Thyroid gland (tissue), 4 donors: ENCODE measurements around the gene TMEM26. TPM values are rescaled to one million over a fixed set of nuclear protein-coding genes. Genes with fewer than 3 reads are reported as not detected.

Experiments
- DNase-seq, 2 donors: peaks; one replicate each; pipeline ENCODE4 v3.0.0-alpha.2; 2019
- H3K27ac ChIP-seq, 3 donors: fragments of 200-600 bp; sonication (generic); 1 replicate in 2 of 3; 2 replicates in 1 of 3; pipeline ENCODE4 v1.5.1; 2016 to 2019; ENCODE audit warnings: mild to moderate bottlenecking in 1 of 3, moderate library complexity in 1 of 3
- H3K27me3 ChIP-seq: fragments of 200-600 bp; sonication (generic); one replicate; pipeline ENCODE4 v1.5.1; 2019
- H3K36me3 ChIP-seq, 2 donors: fragments of 200-600 bp; sonication (generic); one replicate each; pipeline ENCODE4 v1.5.1; 2016 to 2019
- H3K4me1 ChIP-seq, 2 donors: fragments of 200-600 bp; sonication (generic); one replicate each; pipeline ENCODE4 v1.5.1; 2017 to 2019
- H3K4me3 ChIP-seq, 3 donors: fragments of 200-600 bp; sonication (generic); replicated peaks in 1 of 3; 1 replicate in 2 of 3; 2 replicates in 1 of 3; pipeline ENCODE4 v1.5.1; 2016; ENCODE audit warnings: mild to moderate bottlenecking in 1 of 3
- H3K9me3 ChIP-seq: fragments of 200-600 bp; sonication (generic); one replicate; pipeline ENCODE4 v1.5.1; 2017
- CTCF ChIP-seq, 6 experiments: fragments of 200-600 bp in 3 of 6; fragments of 450-650 bp in 3 of 6; sonication (generic) in 3 of 6; IDR thresholded peaks; one replicate each; pipeline ENCODE4 v1.5.1; 2016 to 2019; ENCODE audit warnings: antibody characterized with exemption in 6 of 6, mild to moderate bottlenecking in 2 of 6, inconsistent platforms in 1 of 6, moderate library complexity in 1 of 6
- POLR2A ChIP-seq, 2 donors: fragments of 450-650 bp; IDR thresholded peaks; one replicate each; pipeline ENCODE4 v1.6.1; 2017; ENCODE audit warnings: antibody characterized with exemption in 2 of 2, mild to moderate bottlenecking in 2 of 2, moderate library complexity in 1 of 2
- WGBS, 2 donors: methylation state at CpG; one replicate each; pipeline ENCODE4 v1.1.5; 2017; 5-methylcytosine and 5-hydroxymethylcytosine counted together
- intact Hi-C: fragments of 100-400 bp; cut with DNase I; formaldehyde crosslinking; loops from one replicate; pipeline ENCODE4 v1.15.1; 2023
- total RNA-seq, 4 donors: library from RNA; depleted of rRNA; stranded (reverse); fragments of >200 nt; gene quantifications; one replicate each; pipeline ENCODE4 v1.2.3, GENCODE V29; 2016

TMEM26 gene
- total RNA-seq, 4 donors from 2014 or later: 0.29 to 0.89 (median 0.54) TPM

- H3K27me3 ChIP-seq: no peaks in the 10 kb centered on the region
- TF ChIP-seq CTCF (IDR thresholded peaks at IDR 0.05) (no peak), POLR2A (IDR thresholded peaks at IDR 0.05) (no peak)
- no peaks in the 10 kb centered on the region for H3K36me3 ChIP-seq
- no peaks in the 10 kb centered on the region for H3K4me1 ChIP-seq
- intact Hi-C loops: no loop called here
- DNase-seq: no peak
- no peak overlapping the region for H3K27ac ChIP-seq
- H3K9me3 ChIP-seq: no peaks in the 10 kb centered on the region
- H3K4me3 ChIP-seq: no peak overlapping the region
Observed at GRCh38 chr10:61406242-61406641, 46.9 kb downstream of the TMEM26 start.

- TF ChIP-seq CTCF (IDR thresholded peaks at IDR 0.05): no peak
- no peak for TF ChIP-seq POLR2A (IDR thresholded peaks at IDR 0.05)
- no peaks in the 10 kb centered on the region for H3K27me3 ChIP-seq
- H3K9me3 ChIP-seq: no peaks in the 10 kb centered on the region
- H3K4me1 ChIP-seq: no peaks in the 10 kb centered on the region
- H3K27ac ChIP-seq: no peak overlapping the region
- intact Hi-C loops: no loop called here
- DNase-seq: no peak
- no peaks in the 10 kb centered on the region for H3K36me3 ChIP-seq
- H3K4me3 ChIP-seq: no peak overlapping the region
Observed at GRCh38 chr10:61404751-61405150, 48.4 kb downstream of the TMEM26 start.

- H3K4me1 ChIP-seq: peaks cover 5 to 14% of the 10 kb centered on the region in 2 donors
- TF ChIP-seq CTCF (IDR thresholded peaks at IDR 0.05) (no peak), POLR2A (IDR thresholded peaks at IDR 0.05) (no peak)
- H3K27ac ChIP-seq: no peak overlapping the region
- H3K36me3 ChIP-seq: no peaks in the 10 kb centered on the region
- no peaks in the 10 kb centered on the region for H3K9me3 ChIP-seq
- H3K4me3 ChIP-seq: no peak overlapping the region
- 97 to 98% methylated on average over 1 of the region's 1 CpG for WGBS, 2 donors
- no peak for DNase-seq
- intact Hi-C loops: no loop called here
- H3K27me3 ChIP-seq: no peaks in the 10 kb centered on the region
Observed at GRCh38 chr10:61400524-61400923, 52.7 kb downstream of the TMEM26 start.

- Histone ChIP-seq H3K9me3 (no peaks in the 10 kb centered on the region), H3K27ac (no peak overlapping the region), H3K4me1 (peaks cover 11 to 19% of the 10 kb centered on the region in 2 donors), H3K27me3 (no peaks in the 10 kb centered on the region), H3K4me3 (no peak overlapping the region), H3K36me3 (no peaks in the 10 kb centered on the region)
- no peak for DNase-seq
- no peak for TF ChIP-seq CTCF (IDR thresholded peaks at IDR 0.05)
- no peak for TF ChIP-seq POLR2A (IDR thresholded peaks at IDR 0.05)
- intact Hi-C loops: no loop called here
Observed at GRCh38 chr10:61399406-61399805, 53.8 kb downstream of the TMEM26 start.

GRCh38 chr10:61398366-61399129 lies 54.6 kb downstream of the TMEM26 start:
- intact Hi-C loops: no loop called here
- Histone ChIP-seq H3K27me3 (no peaks in the 10 kb centered on the region), H3K4me3 (no peak overlapping the region), H3K36me3 (no peaks in the 10 kb centered on the region), H3K4me1 (peaks cover 11 to 19% of the 10 kb centered on the region in 2 donors), H3K27ac (no peak overlapping the region), H3K9me3 (no peaks in the 10 kb centered on the region)
- TF ChIP-seq CTCF (IDR thresholded peaks at IDR 0.05) (no peak), POLR2A (IDR thresholded peaks at IDR 0.05) (no peak)
- no peak for DNase-seq
- WGBS, 2 donors: 69 to 75% methylated on average over 2 of the region's 2 CpGs
